ENCODE measurements around the gene ATG16L1.

The ATG16L1 gene

DNA sequence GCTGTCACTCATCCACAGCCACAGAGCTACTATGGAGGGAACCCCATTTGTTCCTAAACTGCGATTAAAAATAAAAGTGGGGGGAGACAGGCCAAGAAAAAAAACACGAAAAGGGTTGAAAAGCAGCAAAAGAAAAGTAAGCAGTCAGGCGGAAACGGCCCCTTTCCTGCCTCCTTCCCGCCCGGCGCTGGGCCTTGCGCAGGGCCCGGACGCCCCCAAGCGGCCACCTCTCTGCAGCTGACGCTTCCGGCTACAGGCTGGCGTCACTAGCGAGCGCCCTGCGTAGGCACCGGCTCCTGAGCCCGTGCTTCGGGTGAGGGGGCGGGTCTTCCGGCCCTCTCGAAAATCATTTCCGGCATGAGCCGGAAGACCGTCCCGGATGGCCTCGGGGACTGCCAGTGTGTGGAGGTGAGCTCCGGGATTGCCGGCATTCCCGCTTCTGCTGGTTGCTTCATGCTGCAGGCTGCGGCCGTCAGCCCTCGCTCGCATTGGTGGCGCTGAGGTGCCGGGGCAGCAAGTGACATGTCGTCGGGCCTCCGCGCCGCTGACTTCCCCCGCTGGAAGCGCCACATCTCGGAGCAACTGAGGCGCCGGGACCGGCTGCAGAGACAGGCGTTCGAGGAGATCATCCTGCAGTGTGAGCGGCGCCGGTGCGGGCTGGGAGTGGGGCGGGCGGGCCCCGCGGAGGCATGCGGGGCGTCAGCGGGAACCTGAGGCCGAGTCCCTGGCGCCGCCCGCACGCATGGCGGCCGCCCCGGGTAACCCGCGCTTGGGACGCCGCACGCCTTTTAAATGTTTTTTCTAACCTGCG lies at the start of gene ATG16L1:
ATG16L1 (plus strand) TSS at position 368 of the 811 bp plus-strand sequence; CDS start at position 523, 155 bp downstream.
- DNase-seq (ENCODE audit: low spot score), result peak; percentile 99

GRCh38 chr2:233202531-233202944 lies 48.9 kb upstream of the ATG16L1 start:
- no peak for DNase-seq (ENCODE audit: low spot score)

- no peak for DNase-seq (ENCODE audit: low spot score)
Measured at GRCh38 chr2:233203060-233203459, 48.4 kb upstream of the ATG16L1 start.

GRCh38 chr2:233204286-233204936 lies 47.1 kb upstream of the ATG16L1 start:
- DNase-seq (ENCODE audit: low spot score), result no peak

- no peak for DNase-seq (ENCODE audit: low spot score)
Measured at GRCh38 chr2:233208382-233209116, 42.9 kb upstream of the ATG16L1 start.

GRCh38 chr2:233209117-233209532 lies 42.3 kb upstream of the ATG16L1 start:
- DNase-seq (ENCODE audit: low spot score), result no peak

GRCh38 chr2:233209533-233210171 lies 41.8 kb upstream of the ATG16L1 start:
- DNase-seq (ENCODE audit: low spot score), result no peak

- no peak for DNase-seq (ENCODE audit: low spot score)
Measured at GRCh38 chr2:233210281-233210680, 41.2 kb upstream of the ATG16L1 start.

DNA sequence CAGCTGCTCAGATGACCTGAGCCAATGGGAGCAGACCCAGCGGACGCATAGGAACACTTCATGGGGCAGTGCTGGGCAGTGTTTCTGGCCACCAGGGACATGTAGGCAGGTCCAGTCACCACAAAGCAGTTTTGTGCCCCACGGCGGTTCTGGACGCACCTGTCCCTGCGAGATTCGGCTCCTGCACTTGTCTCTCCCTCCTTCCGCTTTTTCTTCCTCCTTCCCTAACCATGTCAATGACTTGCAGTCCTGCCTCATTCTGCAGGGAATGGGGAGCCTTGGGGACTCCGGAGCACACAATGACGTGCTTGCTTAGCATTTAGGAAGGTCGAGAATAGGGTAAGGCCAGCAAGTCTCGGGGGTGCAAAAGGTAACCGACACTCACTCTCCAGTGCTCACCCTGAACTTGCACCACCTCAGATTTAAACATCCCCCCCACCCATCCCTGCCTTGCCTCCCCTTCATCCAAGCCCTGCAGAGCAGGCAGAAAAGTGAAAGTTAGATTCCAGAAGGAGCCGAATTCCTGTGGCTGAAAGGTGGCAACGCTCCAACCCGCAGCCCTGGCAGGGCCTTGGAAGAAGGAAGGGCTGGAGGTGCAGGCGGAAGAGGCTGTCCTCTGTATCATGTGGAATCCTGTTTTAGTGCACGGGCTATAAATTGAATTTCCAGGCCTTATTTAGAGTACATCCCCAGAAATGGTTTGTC lies 40.5 kb upstream of the ATG16L1 start:
- peak; percentile 91 for DNase-seq (ENCODE audit: low spot score)

- no peak for DNase-seq (ENCODE audit: low spot score)
Measured at GRCh38 chr2:233211548-233211895, 40.0 kb upstream of the ATG16L1 start.

GRCh38 chr2:233213011-233213410 lies 38.5 kb upstream of the ATG16L1 start:
- no peak for DNase-seq (ENCODE audit: low spot score)

GRCh38 chr2:233213975-233214374 lies 37.5 kb upstream of the ATG16L1 start:
- DNase-seq (ENCODE audit: low spot score), result no peak

GRCh38 chr2:233217892-233218377 lies 33.5 kb upstream of the ATG16L1 start:
- DNase-seq (ENCODE audit: low spot score), result no peak

GRCh38 chr2:233218836-233219235 lies 32.6 kb upstream of the ATG16L1 start:
- DNase-seq (ENCODE audit: low spot score), result no peak

DNA sequence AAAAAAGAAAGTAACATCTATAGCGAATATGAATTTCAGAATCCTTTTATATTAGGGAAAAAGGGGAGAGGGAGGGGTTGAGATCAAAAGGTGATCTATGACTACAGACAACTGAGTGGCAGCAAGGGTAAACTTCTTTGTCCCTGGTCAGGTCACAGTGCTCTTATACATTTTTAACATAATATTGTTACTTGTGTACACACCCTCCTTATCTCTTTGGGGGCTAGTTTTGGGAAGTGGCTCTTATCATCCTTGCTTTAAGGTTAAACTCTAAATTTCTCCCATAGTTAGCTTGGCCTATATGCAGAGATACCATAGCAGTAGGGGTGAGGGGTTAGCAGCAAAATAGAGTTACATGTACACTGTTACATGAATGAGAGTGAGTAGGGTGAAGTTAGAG lies 31.6 kb upstream of the ATG16L1 start:
- no peak for DNase-seq (ENCODE audit: low spot score)

DNA sequence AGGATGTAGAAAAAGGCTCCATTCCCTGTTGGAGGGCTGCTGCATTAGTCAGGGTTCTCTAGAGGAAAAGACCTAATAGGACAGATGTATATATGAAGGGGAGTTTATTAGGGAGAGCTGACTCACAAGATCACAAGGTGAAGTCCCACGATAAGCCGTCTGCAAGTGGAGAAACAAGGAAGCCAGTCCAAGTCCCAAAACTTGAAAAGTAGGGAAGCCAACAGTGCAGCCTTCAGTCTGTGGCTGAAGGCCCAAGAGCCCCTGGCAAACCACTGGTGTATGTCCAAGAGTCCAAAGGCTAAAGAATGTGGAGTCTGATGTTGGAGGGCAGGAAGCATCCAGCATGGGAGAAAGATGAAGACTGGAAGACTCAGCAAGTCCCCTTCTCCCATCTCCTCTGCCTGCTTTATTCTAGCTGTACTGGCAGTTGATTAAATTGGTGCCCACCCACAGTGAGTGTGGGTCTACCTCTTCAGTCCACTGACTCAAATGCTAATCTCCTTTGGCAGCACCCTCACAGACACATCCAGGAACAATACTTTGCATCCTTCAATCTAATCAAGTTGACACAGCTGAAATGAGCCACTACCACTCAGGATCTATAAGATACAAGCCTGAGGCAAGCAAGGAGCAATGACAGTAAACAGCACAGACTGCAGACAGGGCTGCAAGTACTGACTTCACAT lies 30.0 kb upstream of the ATG16L1 start:
- DNase-seq (ENCODE audit: low spot score), result no peak

DNA sequence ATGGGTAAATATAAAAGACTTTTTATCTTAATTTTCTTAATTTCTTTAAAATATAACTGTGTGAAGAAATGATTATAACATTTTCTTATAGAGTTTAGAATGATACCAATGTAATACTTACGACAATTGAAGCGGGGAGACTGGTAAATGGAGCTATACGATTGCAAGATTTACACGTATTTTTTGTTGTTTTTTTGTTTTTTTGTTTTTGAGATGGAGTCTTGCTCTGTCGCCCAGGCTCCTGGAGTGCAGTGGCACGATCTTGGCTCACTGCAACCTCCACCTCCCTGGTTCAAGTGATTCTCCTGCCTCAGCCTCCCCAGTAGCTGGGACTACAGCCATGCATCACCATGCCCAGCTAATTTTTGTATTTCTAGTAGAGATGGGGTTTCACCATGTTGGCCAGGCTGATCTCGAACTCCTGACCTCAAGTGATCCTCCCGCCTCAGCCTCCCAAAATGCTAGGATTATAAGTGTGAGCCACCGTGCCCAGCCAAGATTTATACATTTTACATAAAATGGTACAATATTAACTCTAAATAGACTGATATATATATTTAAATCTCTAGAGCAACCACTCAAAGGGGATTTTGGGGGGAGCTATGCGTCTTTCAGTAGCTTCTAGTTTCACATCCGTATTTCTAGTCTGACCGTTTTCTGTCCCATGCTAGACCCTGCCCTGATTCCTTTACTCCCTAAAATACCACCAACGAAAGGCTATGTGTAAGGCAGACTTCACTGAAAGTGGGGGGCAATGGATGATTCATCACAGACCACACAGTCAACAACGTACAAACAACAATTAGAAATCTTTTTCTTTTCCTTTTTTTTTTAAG lies 28.2 kb upstream of the ATG16L1 start:
- no peak for DNase-seq (ENCODE audit: low spot score)

DNA sequence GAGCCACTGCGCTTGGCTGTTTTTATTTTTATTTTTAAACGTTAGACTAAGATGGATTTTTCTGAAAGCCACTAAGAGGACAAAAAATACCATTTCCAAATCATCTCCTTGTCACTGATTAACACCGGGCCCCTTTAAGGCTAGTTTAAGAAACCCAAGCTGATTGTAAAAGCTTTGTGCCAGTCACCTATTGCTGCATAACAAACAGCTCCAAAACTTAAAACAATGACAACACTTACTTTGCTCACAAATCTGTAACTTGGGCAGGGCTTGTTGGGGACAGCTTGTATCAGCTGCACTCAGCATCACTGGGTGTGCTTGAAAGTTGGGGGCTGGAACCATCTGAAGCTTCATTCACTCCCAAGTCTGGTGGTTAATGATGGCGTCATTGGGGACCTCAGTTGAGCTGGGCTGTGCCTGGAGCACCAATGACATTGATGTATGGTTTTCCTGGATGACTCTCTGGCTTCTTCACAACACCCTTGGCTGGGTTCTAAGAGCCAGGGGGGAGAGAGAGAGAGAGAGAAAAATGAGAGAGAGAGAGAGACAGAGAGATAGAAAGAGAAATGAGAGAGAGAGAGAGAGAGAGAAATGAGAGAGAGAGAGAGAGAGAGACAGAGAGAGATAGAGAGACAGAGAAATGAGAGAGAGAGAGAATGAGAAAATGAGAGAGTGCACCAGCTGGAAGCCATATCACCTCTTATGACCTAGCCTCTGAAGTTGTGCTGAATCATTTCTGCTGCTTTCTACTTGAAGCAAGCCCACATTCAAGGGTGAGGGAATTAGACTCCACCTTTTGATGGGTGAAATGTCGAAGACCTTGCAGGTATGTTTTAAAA lies 26.0 kb upstream of the ATG16L1 start:
- DNase-seq (ENCODE audit: low spot score), result no peak

GRCh38 chr2:233226511-233227031 lies 24.9 kb upstream of the ATG16L1 start:
- DNase-seq (ENCODE audit: low spot score), result no peak
